GM18508 (cell line): ENCODE results near the gene BABAM2.

Experiments used
- ATAC-seq: cut with Tn5 transposase; IDR thresholded peaks from one replicate; pipeline ENCODE4 v1.9.1; 2021; ENCODE audit warnings: moderate number of reproducible peaks; ENCODE audit not compliant: insufficient read depth, unreplicated experiment

The BABAM2 gene

GRCh38 chr2:27906074-27906473, 15.5 kb downstream of the BABAM2 start:
- ATAC-seq = no peak

GRCh38 chr2:27907547-27907946, 17.0 kb downstream of the BABAM2 start:
- ATAC-seq = no peak

- no peak for ATAC-seq
These were observed 19.4 kb downstream of the BABAM2 start for GRCh38 chr2:27909901-27910300.

- ATAC-seq = no peak
These were observed 21.1 kb downstream of the BABAM2 start for GRCh38 chr2:27911458-27912210.

- ATAC-seq = no peak
These were observed 22.0 kb downstream of the BABAM2 start for GRCh38 chr2:27912512-27912911.

GRCh38 chr2:27914041-27914804, 23.7 kb downstream of the BABAM2 start:
- no peak for ATAC-seq

- no peak for ATAC-seq
These were observed 24.3 kb downstream of the BABAM2 start for GRCh38 chr2:27914805-27915175.

GRCh38 chr2:27915191-27915590, 24.7 kb downstream of the BABAM2 start:
- no peak for ATAC-seq

GRCh38 chr2:27915874-27916273, 25.3 kb downstream of the BABAM2 start:
- ATAC-seq = no peak

- ATAC-seq = no peak
These were observed 25.9 kb downstream of the BABAM2 start for GRCh38 chr2:27916293-27916995.

GRCh38 chr2:27920148-27920885, 29.8 kb downstream of the BABAM2 start:
- ATAC-seq = no peak

- ATAC-seq = no peak
These were observed 30.9 kb downstream of the BABAM2 start for GRCh38 chr2:27921424-27921823.

- no peak for ATAC-seq
These were observed 31.5 kb downstream of the BABAM2 start for GRCh38 chr2:27921880-27922547.

- ATAC-seq = no peak
These were observed 32.3 kb downstream of the BABAM2 start for GRCh38 chr2:27922842-27923241.

GRCh38 chr2:27925766-27926472, 35.4 kb downstream of the BABAM2 start:
- ATAC-seq = no peak

GRCh38 chr2:27929916-27930486, 39.5 kb downstream of the BABAM2 start:
- ATAC-seq = no peak

- ATAC-seq = no peak
These were observed 40.9 kb downstream of the BABAM2 start for GRCh38 chr2:27931361-27931950.

GRCh38 chr2:27932396-27932795, 41.9 kb downstream of the BABAM2 start:
- ATAC-seq = no peak

GRCh38 chr2:27935026-27935425, 44.5 kb downstream of the BABAM2 start:
- no peak for ATAC-seq
